Measurements from ENCODE around the gene CHRDL2. TPM values are rescaled to one million over a fixed set of nuclear protein-coding genes. Genes with fewer than 3 reads are reported as not detected.

CHRDL2 gene
- total and polyA plus RNA-seq, 7 donors = 6.1 to 45.1 (median 14.6) TPM; not detected in 1

DNA sequence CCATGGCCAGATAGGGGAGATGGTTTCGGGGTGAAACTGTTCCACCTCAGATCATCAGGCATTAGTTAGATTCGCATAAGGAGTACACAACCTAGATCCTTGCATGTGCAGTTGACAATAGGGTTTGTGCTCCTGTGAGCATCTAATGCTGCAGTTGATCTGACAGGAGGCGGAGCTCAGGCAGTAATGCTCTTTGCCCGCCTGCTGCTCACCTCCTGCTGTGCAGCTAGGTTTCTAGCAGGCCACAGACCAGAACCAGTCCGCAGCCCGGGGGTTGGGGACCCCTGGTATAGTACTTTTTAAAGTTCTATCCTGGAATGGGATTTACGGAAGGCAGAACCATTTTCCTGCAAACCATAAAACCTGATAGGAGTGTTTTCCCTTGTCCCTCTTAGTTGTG, 84.3 kb downstream of the CHRDL2 start:
- no peak for TF ChIP-seq POLR2A (IDR thresholded peaks at IDR 0.05)
- TF ChIP-seq, protein P1, sequence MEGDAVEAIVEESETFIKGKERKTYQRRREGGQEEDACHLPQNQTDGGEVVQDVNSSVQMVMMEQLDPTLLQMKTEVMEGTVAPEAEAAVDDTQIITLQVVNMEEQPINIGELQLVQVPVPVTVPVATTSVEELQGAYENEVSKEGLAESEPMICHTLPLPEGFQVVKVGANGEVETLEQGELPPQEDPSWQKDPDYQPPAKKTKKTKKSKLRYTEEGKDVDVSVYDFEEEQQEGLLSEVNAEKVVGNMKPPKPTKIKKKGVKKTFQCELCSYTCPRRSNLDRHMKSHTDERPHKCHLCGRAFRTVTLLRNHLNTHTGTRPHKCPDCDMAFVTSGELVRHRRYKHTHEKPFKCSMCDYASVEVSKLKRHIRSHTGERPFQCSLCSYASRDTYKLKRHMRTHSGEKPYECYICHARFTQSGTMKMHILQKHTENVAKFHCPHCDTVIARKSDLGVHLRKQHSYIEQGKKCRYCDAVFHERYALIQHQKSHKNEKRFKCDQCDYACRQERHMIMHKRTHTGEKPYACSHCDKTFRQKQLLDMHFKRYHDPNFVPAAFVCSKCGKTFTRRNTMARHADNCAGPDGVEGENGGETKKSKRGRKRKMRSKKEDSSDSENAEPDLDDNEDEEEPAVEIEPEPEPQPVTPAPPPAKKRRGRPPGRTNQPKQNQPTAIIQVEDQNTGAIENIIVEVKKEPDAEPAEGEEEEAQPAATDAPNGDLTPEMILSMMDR (IDR thresholded peaks at IDR 0.05) = no peak
- no peak for TF ChIP-seq POLR2AphosphoS5 (IDR thresholded peaks at IDR 0.05)
- TF ChIP-seq EP300 (IDR thresholded peaks at IDR 0.05) = no peak
- intact Hi-C loops (cut with DNase I) = no loop called here
- no peaks in the 10 kb centered on the region for H3K36me3 ChIP-seq
- H3K4me1 ChIP-seq = peaks cover 0 to 92% (median 62%) of the 10 kb centered on the region in 4 donors
- no peak for DNase-seq
- no peaks in the 10 kb centered on the region for H3K27me3 ChIP-seq
- no peaks in the 10 kb centered on the region for H3K9me3 ChIP-seq
- 96 to 97% methylated on average over 7 of the region's 7 CpGs for WGBS, 2 donors
- no peak overlapping the region for H3K4me3 ChIP-seq
- H3K27ac ChIP-seq = peak overlapping the region in 3 of 4 donors; percentile 81 to 89 (median 85)

Small RNA genes lying within 50 kb of the gene (small RNA-seq; reads per million reads assigned to genes)
- 0 to 0.07 (median 0) reads per million in 3 donors for gene MIR4696
- gene RANP3 = 0 reads per million in 3 donors
- 0 reads per million in 3 donors for gene RN7SKP297

Other genes starting within 250 kb of the CHRDL2 start
- 1 to 10 TPM; 3.2 to 3.9 (median 3.8) TPM for gene LIPT2, start 237.7 kb downstream of the CHRDL2 start, total RNA-seq
- gene LIPT2, start 237.7 kb downstream of the CHRDL2 start, polyA plus RNA-seq = 1 to 10 TPM; 1.2 to 2.5 (median 2.1) TPM
- 10 to 100 TPM; 11.2 to 23.0 (median 14.8) TPM for gene POLD3, start 138.8 kb downstream of the CHRDL2 start, total RNA-seq
- 10 to 100 TPM; 13.2 to 21.4 (median 14.1) TPM for gene POLD3, start 138.8 kb downstream of the CHRDL2 start, polyA plus RNA-seq
- gene RNF169, start 17.4 kb upstream of the CHRDL2 start, total RNA-seq = 10 to 100 TPM; 20.3 to 27.7 (median 22.5) TPM
- gene RNF169, start 17.4 kb upstream of the CHRDL2 start, polyA plus RNA-seq = 1 to 10 TPM; 1.6 to 5.1 (median 1.8) TPM
- 10 to 100 TPM; 11.9 to 27.3 (median 15.5) TPM for gene XRRA1, start 217.7 kb upstream of the CHRDL2 start, total RNA-seq
- gene XRRA1, start 217.7 kb upstream of the CHRDL2 start, polyA plus RNA-seq = 1 to 10 TPM in 2 of 3 donors, under 1 TPM in 1; under 0.01 to 9.1 (median 1.4) TPM
- gene SPCS2, start 217.8 kb upstream of the CHRDL2 start, total RNA-seq = 10 to 100 TPM; 31.9 to 61.2 (median 47.2) TPM
- gene SPCS2, start 217.8 kb upstream of the CHRDL2 start, polyA plus RNA-seq = 100 to 1,000 TPM in 1 of 3 donors, 10 to 100 TPM in 2; 28.8 to 131 (median 46.5) TPM